Upper lobe of left lung (tissue), 6 donors: Measurements from ENCODE around the gene NPC2. TPM values are rescaled to one million over a fixed set of nuclear protein-coding genes. Genes with fewer than 3 reads are reported as not detected.

ENCODE experiments used
- ATAC-seq, 2 donors: fragments of 200-7000 bp; cut with Tn5 transposase; one replicate each; pipeline ENCODE4 v1.9.1; 2022; ENCODE audit warnings: mild to moderate bottlenecking in 2 of 2, moderate library complexity in 2 of 2; ENCODE audit not compliant: low FRiP score in 2 of 2
- DNase-seq, 2 donors: peaks; one replicate each; pipeline ENCODE4 v3.0.0-alpha.2; 2019 to 2020
- H3K27ac ChIP-seq, 4 donors: fragments of 200-600 bp; sonication (generic); one replicate each; pipeline ENCODE4 v1.5.1; 2016 to 2019
- H3K27me3 ChIP-seq, 4 donors: fragments of 200-600 bp; sonication (generic); one replicate each; pipeline ENCODE4 v1.5.1; 2017 to 2019
- H3K36me3 ChIP-seq, 4 donors: fragments of 200-600 bp; sonication (generic); one replicate each; pipeline ENCODE4 v1.5.1; 2016 to 2019
- H3K4me1 ChIP-seq, 4 donors: fragments of 200-600 bp; sonication (generic); one replicate each; pipeline ENCODE4 v1.5.1; 2018 to 2019
- H3K4me3 ChIP-seq, 4 donors: fragments of 200-600 bp; sonication (generic); one replicate each; pipeline ENCODE4 v1.5.1; 2017 to 2019; ENCODE audit warnings: mild to moderate bottlenecking in 2 of 4, moderate library complexity in 1 of 4
- H3K9me3 ChIP-seq, 4 donors: fragments of 200-600 bp; sonication (generic); one replicate each; pipeline ENCODE4 v1.5.1; 2018 to 2019
- EP300 ChIP-seq, 4 donors: sonication (generic); formaldehyde crosslinking; IDR thresholded peaks; one replicate each; pipeline ENCODE4 v1.5.1; 2017; ENCODE audit warnings: antibody characterized with exemption in 4 of 4, control low read depth in 2 of 4
- POLR2A ChIP-seq, 4 donors: fragments of 450-650 bp; IDR thresholded peaks; one replicate each; pipeline ENCODE4 v1.5.1; 2016 to 2017; ENCODE audit warnings: antibody characterized with exemption in 4 of 4, mild to moderate bottlenecking in 2 of 4
- POLR2AphosphoS5 ChIP-seq, 2 donors: sonication (generic); formaldehyde crosslinking; IDR thresholded peaks; one replicate each; pipeline ENCODE4 v1.5.1; 2017; ENCODE audit warnings: antibody characterized with exemption in 2 of 2
- WGBS, 2 donors: methylation state at CpG; one replicate each; pipeline ENCODE4 v1.1.5; 2017 to 2018; 5-methylcytosine and 5-hydroxymethylcytosine counted together
- total RNA-seq, 6 donors: library from RNA; depleted of rRNA in 4 of 6; stranded (reverse); fragments of >200 nt in 4 of 6; gene quantifications; one replicate each; pipeline versions ENCODE4 v1.1.0 to v1.2.1, GENCODE V29; 2016 to 2021
- TF ChIP-seq, protein P1 (sequence below), 6 experiments: fragments of 450-650 bp in 4 of 6; fragments of 200-600 bp in 2 of 6; sonication (generic) in 2 of 6; IDR thresholded peaks; one replicate each; pipeline ENCODE4 v1.5.1; 2016 to 2019; ENCODE audit warnings: antibody characterized with exemption in 6 of 6
- donor health status: DM: no; HTN: no; CAD: no; lungs with moderate emphysema.
- donor health status: DM: no; HTN: yes; CAD: no; lungs with severe emphysema.

Gene NPC2
- total RNA-seq, 6 donors from 2014 or later, result 351 to 1,281 (median 524) TPM

DNA sequence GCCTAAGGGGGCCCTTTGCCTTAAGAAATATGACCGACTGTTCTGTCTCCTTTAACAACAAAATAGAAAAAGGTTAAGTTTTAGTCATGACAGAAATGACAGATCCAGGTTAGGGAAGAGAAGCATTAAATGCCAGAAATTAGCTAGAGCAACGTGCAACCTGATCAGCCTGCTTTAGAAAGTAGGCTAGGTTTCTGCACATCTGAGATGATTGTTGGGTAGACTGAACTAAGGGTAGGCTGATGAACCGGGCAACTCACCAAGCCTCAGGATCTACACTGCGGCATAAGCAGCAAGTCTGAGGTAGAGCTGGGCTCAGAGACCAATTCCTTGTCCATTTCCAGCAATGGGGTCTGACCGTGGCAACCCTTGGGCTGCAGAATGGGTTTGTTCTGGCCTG is 29.4 kb downstream of the NPC2 start:
- Histone ChIP-seq H3K4me3 (no peak overlapping the region), H3K27ac (peak overlapping the region in 1 of 4 donors; percentile 43), H3K27me3 (no peaks in the 10 kb centered on the region), H3K4me1 (peaks cover 0 to 19% (median 0%) of the 10 kb centered on the region in 4 donors), H3K9me3 (no peaks in the 10 kb centered on the region), H3K36me3 (no peaks in the 10 kb centered on the region)
- DNase-seq (no peak), ATAC-seq (no peak)
- 89 to 97% methylated on average over 4 to 5 of the region's 5 CpGs for whole genome bisulfite sequencing, 2 donors
- TF ChIP-seq, protein P1, sequence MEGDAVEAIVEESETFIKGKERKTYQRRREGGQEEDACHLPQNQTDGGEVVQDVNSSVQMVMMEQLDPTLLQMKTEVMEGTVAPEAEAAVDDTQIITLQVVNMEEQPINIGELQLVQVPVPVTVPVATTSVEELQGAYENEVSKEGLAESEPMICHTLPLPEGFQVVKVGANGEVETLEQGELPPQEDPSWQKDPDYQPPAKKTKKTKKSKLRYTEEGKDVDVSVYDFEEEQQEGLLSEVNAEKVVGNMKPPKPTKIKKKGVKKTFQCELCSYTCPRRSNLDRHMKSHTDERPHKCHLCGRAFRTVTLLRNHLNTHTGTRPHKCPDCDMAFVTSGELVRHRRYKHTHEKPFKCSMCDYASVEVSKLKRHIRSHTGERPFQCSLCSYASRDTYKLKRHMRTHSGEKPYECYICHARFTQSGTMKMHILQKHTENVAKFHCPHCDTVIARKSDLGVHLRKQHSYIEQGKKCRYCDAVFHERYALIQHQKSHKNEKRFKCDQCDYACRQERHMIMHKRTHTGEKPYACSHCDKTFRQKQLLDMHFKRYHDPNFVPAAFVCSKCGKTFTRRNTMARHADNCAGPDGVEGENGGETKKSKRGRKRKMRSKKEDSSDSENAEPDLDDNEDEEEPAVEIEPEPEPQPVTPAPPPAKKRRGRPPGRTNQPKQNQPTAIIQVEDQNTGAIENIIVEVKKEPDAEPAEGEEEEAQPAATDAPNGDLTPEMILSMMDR (IDR thresholded peaks at IDR 0.05), result no peak
- TF ChIP-seq POLR2AphosphoS5 (IDR thresholded peaks at IDR 0.05) (no peak), POLR2A (IDR thresholded peaks at IDR 0.05) (no peak), EP300 (IDR thresholded peaks at IDR 0.05) (no peak)

DNA sequence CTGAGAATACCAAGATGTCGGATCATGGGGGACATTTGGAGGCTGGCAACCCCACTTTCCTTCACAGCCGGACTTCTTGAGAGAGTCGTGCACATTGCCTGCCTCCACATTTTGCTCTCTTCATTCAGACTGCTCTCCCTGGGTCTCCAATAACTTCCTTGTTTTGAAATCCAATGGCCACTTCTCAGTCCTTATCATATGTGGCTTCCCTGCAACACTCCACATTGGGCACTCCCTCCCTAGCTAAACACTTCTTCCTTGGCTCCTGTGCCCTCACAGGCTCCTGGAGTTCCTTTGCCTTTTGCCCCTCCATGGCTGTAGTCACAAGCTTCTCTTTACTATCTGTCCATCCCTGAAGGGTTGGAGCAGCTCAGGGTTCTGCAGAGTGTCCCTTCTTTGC is 30.1 kb downstream of the NPC2 start:
- TF ChIP-seq POLR2AphosphoS5 (IDR thresholded peaks at IDR 0.05) (peak in 1 of 2 donors; percentile 33), EP300 (IDR thresholded peaks at IDR 0.05) (no peak)
- Histone ChIP-seq H3K4me3 (no peak overlapping the region), H3K27me3 (no peaks in the 10 kb centered on the region), H3K4me1 (peaks cover 0 to 16% (median 0%) of the 10 kb centered on the region in 4 donors), H3K36me3 (no peaks in the 10 kb centered on the region), H3K27ac (peak overlapping the region in 1 of 4 donors; percentile 43), H3K9me3 (no peaks in the 10 kb centered on the region)
- ATAC-seq, result no peak
- DNase-seq, result peak in 1 of 2 donors; percentile 61
- WGBS, 2 donors, result 69 to 71% methylated on average over 3 of the region's 3 CpGs

DNA sequence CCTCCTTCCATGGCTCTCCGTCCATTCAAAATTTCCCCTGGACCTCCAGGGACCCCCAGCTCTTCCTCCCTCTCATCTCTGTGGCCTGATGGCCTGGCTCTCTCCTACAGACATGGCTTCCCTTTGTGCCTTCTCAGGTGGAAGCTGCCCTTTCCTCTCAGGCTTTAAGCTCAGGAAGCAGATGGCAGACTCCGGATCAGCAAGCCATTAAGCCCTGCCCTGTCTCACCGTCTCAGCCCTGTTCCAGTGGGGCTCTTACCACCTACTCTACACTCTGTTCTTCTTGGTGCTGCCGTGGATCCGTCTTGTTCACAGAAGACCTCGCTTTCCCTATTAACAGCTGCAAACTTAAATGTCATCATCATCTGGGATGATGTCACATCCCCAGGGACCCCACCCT is 33.1 kb downstream of the NPC2 start:
- TF ChIP-seq EP300 (IDR thresholded peaks at IDR 0.05) (no peak), POLR2A (IDR thresholded peaks at IDR 0.05) (no peak), POLR2AphosphoS5 (IDR thresholded peaks at IDR 0.05) (no peak)
- TF ChIP-seq, protein P1 (IDR thresholded peaks at IDR 0.05), result no peak
- Histone ChIP-seq H3K9me3 (no peaks in the 10 kb centered on the region), H3K36me3 (no peaks in the 10 kb centered on the region), H3K4me3 (no peak overlapping the region), H3K27ac (no peak overlapping the region), H3K27me3 (no peaks in the 10 kb centered on the region), H3K4me1 (peaks cover 0 to 16% (median 0%) of the 10 kb centered on the region in 4 donors)
- DNase-seq, result no peak
- WGBS, 2 donors, result 84 to 86% methylated on average over 6 of the region's 6 CpGs
- ATAC-seq, result no peak

DNA sequence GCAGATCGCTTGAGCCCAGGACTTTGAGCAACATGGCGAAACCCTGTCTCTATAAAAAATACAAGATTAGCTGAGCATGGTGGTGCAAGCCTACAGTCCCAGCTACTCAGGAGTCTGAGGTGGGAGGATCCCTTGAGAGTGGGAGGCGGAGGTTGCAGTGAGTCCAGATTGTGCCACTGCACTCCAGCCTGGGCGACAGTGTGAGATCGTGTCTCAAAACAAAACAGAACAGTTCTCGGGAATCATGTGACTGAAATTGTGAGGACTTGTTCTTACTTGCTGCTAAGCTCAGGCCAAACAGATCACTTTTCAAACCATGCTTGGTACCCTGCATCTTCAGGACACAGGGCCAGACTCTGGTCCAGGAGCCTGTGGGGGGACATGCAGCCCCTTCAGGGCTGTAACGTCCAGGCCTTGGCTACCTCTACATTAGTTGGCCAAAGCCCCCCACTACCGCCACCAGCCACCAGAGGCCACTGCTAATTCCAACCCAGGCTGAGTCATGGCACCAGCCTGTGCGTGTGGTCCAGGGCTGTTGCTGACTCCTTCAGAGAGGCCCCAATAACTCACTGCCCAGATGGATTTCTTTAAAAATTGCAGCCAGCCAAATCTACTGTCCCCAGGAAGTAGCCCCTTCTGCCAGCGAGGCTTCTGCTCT is 33.7 kb downstream of the NPC2 start:
- no peak overlapping the region for H3K27ac ChIP-seq
- DNase-seq (no peak), ATAC-seq (peak; percentile 48 to 65)
- H3K36me3 ChIP-seq, result no peaks in the 10 kb centered on the region
- WGBS, 2 donors, result 74 to 75% methylated on average over 10 of the region's 10 CpGs
- no peaks in the 10 kb centered on the region for H3K27me3 ChIP-seq
- no peak for TF ChIP-seq POLR2A (IDR thresholded peaks at IDR 0.05)
- TF ChIP-seq EP300 (IDR thresholded peaks at IDR 0.05), result no peak
- TF ChIP-seq, protein P1 (IDR thresholded peaks at IDR 0.05), result peak; percentile 25 to 50 (median 44)
- no peak for TF ChIP-seq POLR2AphosphoS5 (IDR thresholded peaks at IDR 0.05)
- H3K4me1 ChIP-seq, result peaks cover 0 to 16% (median 0%) of the 10 kb centered on the region in 4 donors
- no peak overlapping the region for H3K4me3 ChIP-seq
- no peaks in the 10 kb centered on the region for H3K9me3 ChIP-seq

DNA sequence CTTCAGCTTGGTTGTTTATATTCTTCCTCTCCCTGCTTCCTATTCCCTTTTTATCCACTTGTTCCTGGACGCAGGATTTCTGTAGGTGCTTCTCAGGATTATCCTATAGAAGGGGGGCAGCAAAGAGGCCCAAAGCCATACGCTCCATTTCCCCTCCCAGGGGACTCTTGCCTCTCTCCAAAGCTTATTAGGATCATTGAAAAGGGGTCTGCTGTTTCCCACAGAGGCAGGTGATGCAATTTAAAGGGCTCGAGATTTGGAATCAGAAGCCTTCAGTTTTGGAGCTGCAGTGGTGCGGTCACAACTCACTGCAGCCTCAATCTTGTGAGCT is 35.6 kb downstream of the NPC2 start:
- TF ChIP-seq, protein P1 (IDR thresholded peaks at IDR 0.05), result no peak
- TF ChIP-seq EP300 (IDR thresholded peaks at IDR 0.05) (no peak), POLR2A (IDR thresholded peaks at IDR 0.05) (no peak), POLR2AphosphoS5 (IDR thresholded peaks at IDR 0.05) (no peak)
- Histone ChIP-seq H3K4me1 (peaks cover 0 to 1% (median 0%) of the 10 kb centered on the region in 4 donors), H3K9me3 (no peaks in the 10 kb centered on the region), H3K36me3 (no peaks in the 10 kb centered on the region), H3K4me3 (no peak overlapping the region), H3K27me3 (no peaks in the 10 kb centered on the region), H3K27ac (no peak overlapping the region)
- DNase-seq (no peak), ATAC-seq (no peak)
- 76 to 80% methylated on average over 4 of the region's 4 CpGs for WGBS, 2 donors
